Kidney (tissue), 14 donors: ENCODE measurements around the gene RASGRP2. TPM values are rescaled to one million over a fixed set of nuclear protein-coding genes. Genes with fewer than 3 reads are reported as not detected.

Source experiments
- DNase-seq, 5 donors: peaks; one replicate each; pipeline ENCODE4 v3.0.0-alpha.2; 2013 to 2020
- FAIRE-seq: peaks from 2 replicates; lab custom pipeline; 2012; peaks lifted over from hg19 to GRCh38; lab: Jason Lieb, UNC
- H3K27ac ChIP-seq, 2 donors: one replicate each; pipeline ENCODE4 v1.7.0; 2013; ENCODE audit warnings: low read depth in 2 of 2, low read length in 2 of 2, inconsistent platforms in 1 of 2
- H3K27me3 ChIP-seq: one replicate; pipeline ENCODE4 v1.7.1; 2013; ENCODE audit warnings: low read length, inconsistent platforms; ENCODE audit not compliant: control insufficient read depth, insufficient read depth
- H3K36me3 ChIP-seq, 3 donors: one replicate each; pipeline versions ENCODE4 v1.7.0 to v1.7.1; 2013; ENCODE audit warnings: low read length in 3 of 3, control low read depth in 1 of 3, inconsistent platforms in 1 of 3; ENCODE audit not compliant: insufficient read depth in 3 of 3, control insufficient read depth in 2 of 3
- H3K4me1 ChIP-seq, 3 donors: one replicate each; pipeline versions ENCODE4 v1.7.0 to v1.7.1; 2013; ENCODE audit warnings: low read length in 3 of 3, inconsistent platforms in 1 of 3, low read depth in 1 of 3; ENCODE audit not compliant: control insufficient read depth in 2 of 3, insufficient read depth in 2 of 3
- H3K4me3 ChIP-seq, 3 donors: one replicate each; pipeline versions ENCODE4 v1.7.0 to v1.8.1; 2013; ENCODE audit warnings: low read length in 3 of 3, control low read depth in 1 of 3, inconsistent platforms in 1 of 3
- H3K9ac ChIP-seq, 3 donors: one replicate each; pipeline versions ENCODE4 v1.7.0 to v1.7.1; 2013; ENCODE audit warnings: low read length in 3 of 3, control low read depth in 1 of 3, inconsistent platforms in 1 of 3
- H3K9me3 ChIP-seq, 3 donors: one replicate each; pipeline versions ENCODE4 v1.7.0 to v1.7.1; 2013; ENCODE audit warnings: low read length in 3 of 3, control low read depth in 1 of 3, inconsistent platforms in 1 of 3; ENCODE audit not compliant: control insufficient read depth in 2 of 3, insufficient read depth in 1 of 3
- CTCF ChIP-seq: IDR thresholded peaks from 3 replicates; pipeline ENCODE4 v1.5.1; 2012; ENCODE audit warnings: mild to moderate bottlenecking, moderate library complexity, borderline replicate concordance; ENCODE audit not compliant: insufficient read depth; ENCODE audit errors: extremely low read depth
- intact Hi-C: fragments of 100-400 bp; cut with DNase I; formaldehyde crosslinking; loops from one replicate; pipeline ENCODE4 v1.11.1; 2022
- polyA plus RNA-seq: library from polyadenylated mRNA; stranded (reverse); fragments of 350-450 nt; fragmentation: Illumina TruSeq; extraction: RNeasy Lipid Tissue Mini Kit (QIAGEN cat#74804); gene quantifications from one replicate; pipeline ENCODE4 v1.2.3, GENCODE V29; 2014; ENCODE audit warnings: low read depth, low replicate concordance; ENCODE audit not compliant: insufficient read depth
- total RNA-seq: library from RNA; stranded (reverse); fragmentation: NEBNext Ultra II Directional; extraction: Animal tissue kit (Norgen Biotek cat#: 25700); gene quantifications from one replicate; pipeline ENCODE4 v1.2.1, GENCODE V29; 2021
- donor health status: control.
- donor health status: control.
- donor health status: control.
- donor health status: control.
- donor health status: control.
- donor health status: DM: yes; HTN: yes; CAD: no.
- donor health status: Normal renal cell carcinoma (clear cell type).

RASGRP2 gene
- total and polyA plus RNA-seq, 2 donors from 2014 or later, result 14.1 to 42.6 TPM

- H3K27me3 ChIP-seq, result peaks cover 6% of the 10 kb centered on the region
- no peak overlapping the region for H3K4me3 ChIP-seq
- TF ChIP-seq CTCF, result no peak
- peaks cover 0 to 7% (median 3%) of the 10 kb centered on the region in 3 donors for H3K4me1 ChIP-seq
- FAIRE-seq (no peak), DNase-seq (peak in 1 of 5 donors; percentile 36)
- H3K9ac ChIP-seq, result no peak overlapping the region
- no peaks in the 10 kb centered on the region for H3K36me3 ChIP-seq
- H3K27ac ChIP-seq, result no peak overlapping the region
- intact Hi-C loops, result no loop called here
- no peaks in the 10 kb centered on the region for H3K9me3 ChIP-seq
Measured at GRCh38 chr11:64739871-64740270, 4.1 kb downstream of the RASGRP2 start.

- no peak overlapping the region for H3K27ac ChIP-seq
- no peak for TF ChIP-seq CTCF
- H3K36me3 ChIP-seq, result no peaks in the 10 kb centered on the region
- H3K4me3 ChIP-seq, result no peak overlapping the region
- H3K9me3 ChIP-seq, result no peaks in the 10 kb centered on the region
- H3K9ac ChIP-seq, result no peak overlapping the region
- H3K4me1 ChIP-seq, result no peaks in the 10 kb centered on the region
- no peak for DNase-seq
- no peak for FAIRE-seq
- intact Hi-C loops, result no loop called here
- no peaks in the 10 kb centered on the region for H3K27me3 ChIP-seq
Measured at GRCh38 chr11:64736654-64737053, 7.3 kb downstream of the RASGRP2 start.

GRCh38 chr11:64735725-64736259 is 8.2 kb downstream of the RASGRP2 start:
- H3K4me3 ChIP-seq, result no peak overlapping the region
- no peaks in the 10 kb centered on the region for H3K27me3 ChIP-seq
- no peaks in the 10 kb centered on the region for H3K36me3 ChIP-seq
- FAIRE-seq (no peak), DNase-seq (no peak)
- no peak overlapping the region for H3K27ac ChIP-seq
- H3K4me1 ChIP-seq, result no peaks in the 10 kb centered on the region
- H3K9ac ChIP-seq, result no peak overlapping the region
- TF ChIP-seq CTCF, result no peak
- intact Hi-C loops, result no loop called here
- no peaks in the 10 kb centered on the region for H3K9me3 ChIP-seq
